GM12878 (cell line): ENCODE results near the gene PPP1R14B. TPM values are rescaled to one million over a fixed set of nuclear protein-coding genes. Genes with fewer than 3 reads are reported as not detected.

Source experiments
- ATF7 ChIP-seq: fragments of 450-650 bp; IDR thresholded peaks from 2 replicates; pipeline ENCODE4 v1.6.1; 2016; ENCODE audit warnings: low read depth, mild to moderate bottlenecking
- CBX3 ChIP-seq: fragments of 200-600 bp; sonication (generic); IDR thresholded peaks from 2 replicates; pipeline ENCODE4 v1.6.1; 2016; ENCODE audit warnings: low read depth, borderline replicate concordance
- CTCF ChIP-seq, 3 experiments: IDR thresholded peaks in 2 of 3; conservative IDR thresholded peaks in 1 of 3; 2 replicates each; pipeline ENCODE4 v1.5.1; 2011; ENCODE audit warnings: low read depth in 3 of 3, low read length in 3 of 3, mild to moderate bottlenecking in 3 of 3, control low read depth in 2 of 3, moderate library complexity in 2 of 3, inconsistent platforms in 1 of 3, mixed read lengths in 1 of 3; ENCODE audit not compliant: control insufficient read depth in 2 of 3, insufficient read depth in 1 of 3; ENCODE audit errors: extremely low read depth in 1 of 3
- E4F1 ChIP-seq: fragments of 450-650 bp; IDR thresholded peaks from 2 replicates; pipeline ENCODE4 v1.6.1; 2018; ENCODE audit warnings: borderline replicate concordance, mild to moderate bottlenecking; ENCODE audit not compliant: partially characterized antibody
- EZH2 ChIP-seq: IDR thresholded peaks from 2 replicates; pipeline ENCODE4 v1.6.1; 2012; ENCODE audit warnings: low read depth, mild to moderate bottlenecking, control low read depth, inconsistent platforms, low read length, borderline replicate concordance; ENCODE audit not compliant: control insufficient read depth
- KAT2A ChIP-seq: conservative IDR thresholded peaks from 2 replicates; pipeline ENCODE4 v1.6.1; 2011; ENCODE audit warnings: low read depth, low read length; ENCODE audit not compliant: control insufficient read depth
- MEF2A ChIP-seq: IDR thresholded peaks from 2 replicates; pipeline ENCODE4 v1.6.1; 2011; ENCODE audit warnings: low read depth, mild to moderate bottlenecking, low read length, moderate library complexity; ENCODE audit not compliant: insufficient read depth
- MXI1 ChIP-seq: fragments of 150-350 bp; IDR thresholded peaks from 2 replicates; pipeline ENCODE4 v1.6.1; 2011; ENCODE audit warnings: low read depth, mild to moderate bottlenecking, inconsistent platforms, low read length, improper control_type of control experiment
- MYC ChIP-seq: IDR thresholded peaks from 2 replicates; pipeline ENCODE4 v1.6.1; 2011; ENCODE audit warnings: mild to moderate bottlenecking, low read length, moderate library complexity, inconsistent platforms; ENCODE audit not compliant: insufficient read depth, insufficient replicate concordance, insufficient read length, severe bottlenecking
- NFYA ChIP-seq: IDR thresholded peaks from 2 replicates; pipeline ENCODE4 v1.6.1; 2011; ENCODE audit warnings: low read depth, mild to moderate bottlenecking, low read length, improper control_type of control experiment, borderline replicate concordance
- NR2C1 ChIP-seq: fragments of 450-650 bp; IDR thresholded peaks from 2 replicates; pipeline ENCODE4 v1.6.1; 2017; ENCODE audit warnings: antibody characterized with exemption, mild to moderate bottlenecking, moderate library complexity
- NR2F1 ChIP-seq: fragments of 450-650 bp; conservative IDR thresholded peaks from 2 replicates; pipeline ENCODE4 v1.6.1; 2017; ENCODE audit warnings: mild to moderate bottlenecking
- POLR2AphosphoS2 ChIP-seq: IDR thresholded peaks from 2 replicates; pipeline ENCODE4 v1.6.1; 2011; ENCODE audit warnings: low read depth, mild to moderate bottlenecking, low read length, improper control_type of control experiment, moderate library complexity
- POLR2AphosphoS5 ChIP-seq: IDR thresholded peaks from 2 replicates; pipeline ENCODE4 v1.6.1; 2011; ENCODE audit warnings: mild to moderate bottlenecking, low read length, inconsistent platforms
- RBBP5 ChIP-seq: fragments of 200-600 bp; sonication (generic); conservative IDR thresholded peaks from 2 replicates; pipeline ENCODE4 v1.6.1; 2016
- REST ChIP-seq: IDR thresholded peaks from 2 replicates; pipeline ENCODE4 v1.6.1; 2012; ENCODE audit warnings: mild to moderate bottlenecking, low read depth, low read length
- RFX5 ChIP-seq: IDR thresholded peaks from 2 replicates; pipeline ENCODE4 v1.6.1; 2011; ENCODE audit warnings: low read depth, low read length, improper control_type of control experiment
- SIN3A ChIP-seq: IDR thresholded peaks from 2 replicates; pipeline ENCODE4 v1.6.1; 2012; ENCODE audit warnings: low read depth, low read length, improper control_type of control experiment
- SMAD5 ChIP-seq: IDR thresholded peaks from 2 replicates; pipeline ENCODE4 v1.6.1; 2016; ENCODE audit warnings: antibody characterized with exemption, low read depth
- SMC3 ChIP-seq: IDR thresholded peaks from 2 replicates; pipeline ENCODE4 v1.6.1; 2011; ENCODE audit warnings: low read length, improper control_type of control experiment, borderline replicate concordance
- ZNF24 ChIP-seq: fragments of 450-650 bp; IDR thresholded peaks from 2 replicates; pipeline ENCODE4 v1.6.1; 2017; ENCODE audit warnings: antibody characterized with exemption, mild to moderate bottlenecking
- ZNF622 ChIP-seq: fragments of 450-650 bp; IDR thresholded peaks from 2 replicates; pipeline ENCODE4 v1.6.1; 2017; ENCODE audit warnings: mild to moderate bottlenecking, inconsistent platforms
- polyA plus RNA-seq, 11 experiments: library from polyadenylated mRNA; depleted of rRNA in 4 of 11; unstranded in 6 of 11; stranded (reverse) in 5 of 11; fragments of >200 nt; fragmentation: Nextera tagmentation in 4 of 11; fragmentation: Illumina TruSeq in 1 of 11; extraction: Ambion mirVana in 4 of 11; extraction: Trizol in 1 of 11; gene quantifications; 1 replicate in 1 of 11; 2 replicates in 10 of 11; pipeline versions ENCODE4 v1.2.1 to v1.2.3, GENCODE V29; 2011 to 2016; ENCODE audit warnings: inconsistent platforms in 2 of 11, missing spikeins in 2 of 11, low read depth in 1 of 11
- total RNA-seq, 4 experiments: library from RNA; depleted of rRNA in 3 of 4; stranded (reverse); fragments of >200 nt in 3 of 4; fragmentation: Illumina TruSeq in 1 of 4; extraction: Trizol in 1 of 4; gene quantifications; 2 replicates each; pipeline versions ENCODE4 v1.2.1 to v1.2.3, GENCODE V29; 2013 to 2021

PPP1R14B gene
- total and polyA plus RNA-seq, 10 of the 15 experiments (the other 5 are each of a cell fraction or from before 2014, with no cell fraction given), result 8.4 to 283 (median 124) TPM

- no peak for TF ChIP-seq CTCF (IDR thresholded peaks at IDR 0.05 in 2 of 3, conservative IDR thresholded peaks at IDR 0.05 in 1 of 3; ENCODE audit: control insufficient read depth in 2 of 3, extremely low read depth in 1 of 3, insufficient read depth in 1 of 3, low read depth in 3 of 3, low read length in 3 of 3)
- TF ChIP-seq NFYA, result no peak
- TF ChIP-seq POLR2AphosphoS2, result peak; percentile 89
- no peak for TF ChIP-seq MYC
- peak; percentile 95 for TF ChIP-seq POLR2AphosphoS5
- TF ChIP-seq E4F1, result no peak
- no peak for TF ChIP-seq KAT2A
- TF ChIP-seq ZNF622, result no peak
- peak; percentile 92 for TF ChIP-seq NR2F1
- no peak for TF ChIP-seq ATF7
- 0 out of 2 replicates have a peak, but pooled peaks have one; percentile 41 for TF ChIP-seq MEF2A
- TF ChIP-seq CBX3, result no peak
- TF ChIP-seq RFX5, result no peak
- TF ChIP-seq SIN3A, result peak; percentile 69; the same call in 1 of the 2 replicates
- TF ChIP-seq REST, result no peak; the same call in 1 of the 2 replicates
- no peak for TF ChIP-seq RBBP5
- TF ChIP-seq MXI1, result peak; percentile 61
- no peak for TF ChIP-seq EZH2
- TF ChIP-seq SMAD5, result peak; percentile 89
- no peak for TF ChIP-seq SMC3
- peak; percentile 74 for TF ChIP-seq NR2C1
- TF ChIP-seq ZNF24, result no peak
Observed at GRCh38 chr11:64240435-64241240, 6.1 kb downstream of the PPP1R14B start, which contains the start of gene FKBP2 (continued).
